ENCODE measurements around the gene GCNT1. TPM values are rescaled to one million over a fixed set of nuclear protein-coding genes. Genes with fewer than 3 reads are reported as not detected.

Gene GCNT1
- total RNA-seq, 4 donors from 2014 or later = 5.7 to 45.2 (median 18.0) TPM

GRCh38 chr9:76419782-76420380 is 39.1 kb upstream of the GCNT1 start:
- no peak for TF ChIP-seq CTCF (IDR thresholded peaks at IDR 0.05)
- DNase-seq (ENCODE audit: low spot score) (no peak), ATAC-seq (ENCODE audit: low FRiP score) (no peak)

DNA sequence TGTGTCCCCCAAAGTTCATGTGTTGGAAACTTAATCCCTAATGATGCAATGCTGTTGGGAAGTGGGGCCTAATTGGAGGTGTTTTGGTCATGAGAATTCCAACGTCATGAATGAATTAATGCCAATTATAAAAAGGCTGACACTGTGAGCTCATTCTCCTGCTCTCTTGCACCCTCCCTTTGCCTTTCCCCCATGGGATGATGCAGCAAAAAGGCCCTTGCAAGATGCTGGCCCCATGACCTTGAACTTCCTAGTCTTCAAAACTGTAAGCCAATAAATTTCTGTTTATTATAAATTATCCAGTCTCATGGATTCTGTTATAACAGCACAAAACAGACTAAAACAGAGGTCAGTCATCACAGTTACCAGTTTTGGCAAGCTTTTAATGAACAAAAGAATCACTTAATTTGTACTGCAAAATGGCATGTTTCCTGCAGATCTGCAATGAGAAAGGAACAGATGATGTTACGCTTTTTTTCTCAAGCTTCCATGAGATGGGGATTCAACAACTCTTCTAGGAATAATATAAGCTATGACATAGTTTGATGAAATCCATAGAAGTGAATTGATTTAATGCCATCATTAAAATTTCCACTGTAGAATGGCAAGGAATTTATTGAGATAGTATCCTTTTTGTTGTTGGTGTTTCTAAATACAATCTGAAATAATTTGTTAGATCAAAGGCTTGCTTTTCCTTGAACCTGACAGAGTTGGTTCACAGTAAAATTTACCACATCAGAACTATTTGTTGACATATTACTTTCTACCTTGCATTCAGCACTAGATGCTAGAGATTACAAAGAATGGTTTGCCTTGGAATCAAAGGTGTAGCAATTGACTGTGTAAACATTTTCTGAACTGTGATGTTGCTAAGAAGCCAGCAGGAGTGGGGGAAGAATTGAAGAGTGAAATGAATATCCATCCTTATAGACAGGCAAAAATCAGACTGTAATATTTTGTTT is 35.5 kb upstream of the GCNT1 start:
- TF ChIP-seq CTCF (IDR thresholded peaks at IDR 0.05) = no peak
- ATAC-seq (ENCODE audit: low FRiP score) (no peak), DNase-seq (ENCODE audit: low spot score) (no peak)

DNA sequence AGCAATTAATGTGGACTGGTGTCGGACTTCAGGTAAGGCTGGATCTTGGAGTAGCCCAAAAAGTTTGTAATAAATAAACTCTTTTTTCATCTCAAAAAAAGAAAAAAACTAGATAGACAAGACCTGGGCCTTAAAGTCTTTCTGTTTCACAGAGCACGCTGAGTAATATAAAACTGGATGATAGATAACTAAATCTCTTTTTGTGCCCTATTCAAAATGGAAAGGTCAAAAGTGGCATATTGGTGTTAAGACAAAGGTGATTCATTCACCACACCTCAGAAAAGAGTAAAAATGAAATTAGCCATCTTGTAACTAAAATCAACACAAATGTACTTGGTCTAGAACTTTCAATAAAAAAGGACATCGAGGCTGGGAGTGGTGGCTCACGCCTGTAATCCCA is 34.5 kb upstream of the GCNT1 start:
- TF ChIP-seq CTCF (IDR thresholded peaks at IDR 0.05) = no peak
- ATAC-seq (ENCODE audit: low FRiP score) (no peak), DNase-seq (ENCODE audit: low spot score) (no peak)

DNA sequence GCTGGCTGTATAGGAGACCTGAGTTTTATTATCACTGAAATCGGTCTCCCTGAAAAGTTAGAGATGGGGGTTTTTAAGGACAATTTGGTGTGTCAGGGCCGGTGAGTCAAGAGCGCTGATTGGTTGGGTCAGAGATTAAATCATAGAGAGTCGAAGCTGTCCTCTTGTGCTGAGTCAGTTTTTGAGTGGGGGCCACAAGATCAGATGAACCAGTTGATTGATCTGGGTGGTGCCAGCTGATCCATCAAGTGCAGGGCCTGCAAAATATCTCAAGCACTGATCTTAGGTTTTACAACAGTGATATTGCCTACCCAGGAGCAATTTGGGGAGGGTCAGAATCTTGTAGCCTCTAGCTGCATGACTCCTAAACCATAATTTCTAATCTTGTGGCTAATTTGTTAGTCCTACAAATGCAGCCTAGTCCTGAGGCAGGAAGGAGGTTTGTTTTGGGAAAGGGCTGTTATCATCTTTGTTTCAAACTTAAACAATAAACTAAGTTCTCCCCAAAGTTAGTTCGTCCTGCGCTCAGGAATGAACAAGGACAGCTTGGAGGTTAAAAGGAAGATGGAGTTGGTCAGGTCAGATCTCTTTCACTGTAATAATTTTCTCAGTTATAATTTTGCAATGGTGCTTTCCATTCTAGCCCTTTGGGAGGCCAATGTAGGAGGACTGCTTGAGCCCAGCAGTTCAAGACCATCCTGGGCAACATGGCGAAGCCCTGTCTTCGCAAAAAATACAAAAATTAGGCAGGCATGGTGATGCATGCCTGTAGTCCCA is 33.1 kb upstream of the GCNT1 start:
- no peak for DNase-seq (ENCODE audit: low spot score)
- ATAC-seq (ENCODE audit: low FRiP score) = no peak
- no peak for TF ChIP-seq CTCF (IDR thresholded peaks at IDR 0.05)

DNA sequence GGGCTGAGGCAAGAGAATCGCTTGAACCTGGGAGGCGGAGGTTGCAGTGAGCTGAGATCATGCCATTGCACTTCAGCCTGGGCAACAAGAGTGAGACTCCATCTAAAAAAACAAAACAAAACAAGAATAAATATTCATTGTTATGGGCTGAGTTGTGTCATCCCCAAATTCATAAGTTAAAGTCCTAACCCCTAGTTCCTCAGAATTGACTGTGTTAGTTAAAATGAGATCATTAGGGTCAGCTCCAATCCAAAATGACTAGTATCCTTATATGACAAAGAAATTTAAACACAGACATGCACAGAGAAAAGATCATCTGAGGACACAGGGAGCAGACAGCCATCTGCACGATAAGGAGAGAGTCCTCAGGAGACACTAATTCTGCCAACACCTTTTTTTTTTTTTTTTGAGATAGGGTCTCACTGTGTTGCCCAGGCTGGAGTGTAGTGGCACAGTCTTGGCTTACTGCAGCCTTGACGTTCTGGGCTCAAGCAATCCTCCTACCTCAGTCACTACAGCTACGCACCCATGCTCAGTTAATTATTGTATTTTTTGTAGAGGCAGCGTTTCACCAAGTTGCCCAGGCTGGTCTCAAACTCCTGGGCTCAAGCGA is 32.1 kb upstream of the GCNT1 start:
- ATAC-seq (ENCODE audit: low FRiP score) (no peak), DNase-seq (ENCODE audit: low spot score) (no peak)
- no peak for TF ChIP-seq CTCF (IDR thresholded peaks at IDR 0.05)

DNA sequence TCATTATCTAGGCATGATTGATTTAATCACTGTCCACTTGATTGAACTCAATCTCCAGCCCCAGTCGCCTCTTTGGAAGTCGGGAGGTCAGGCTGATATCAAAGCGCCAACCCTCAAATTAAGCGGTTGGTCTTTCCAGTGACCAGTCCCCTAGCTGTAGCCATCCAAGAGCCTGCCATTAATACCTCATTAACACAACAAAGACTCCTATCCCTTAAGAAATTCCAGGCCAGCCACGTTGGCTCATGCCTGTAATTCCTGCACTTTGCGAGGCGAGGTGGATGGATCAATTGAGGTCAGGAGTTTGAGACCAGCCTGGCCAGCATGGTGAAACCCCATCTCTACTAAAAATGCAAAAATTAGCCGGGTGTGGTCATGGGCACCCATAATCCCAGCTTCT is 27.4 kb upstream of the GCNT1 start:
- no peak for TF ChIP-seq CTCF (IDR thresholded peaks at IDR 0.05)
- no peak for ATAC-seq (ENCODE audit: low FRiP score)
- no peak for DNase-seq (ENCODE audit: low spot score)

Measured in omental fat pad (tissue), 4 donors.